Duodenal mucosa (tissue), 2 donors: ENCODE measurements around the gene FANCI.

Experiments
- H3K27ac ChIP-seq: one replicate; pipeline ENCODE4 v1.7.0; 2013; ENCODE audit warnings: low read depth, low read length
- H3K27me3 ChIP-seq, 2 donors: one replicate each; pipeline ENCODE4 v1.7.0; 2013; ENCODE audit warnings: low read length in 2 of 2, control low read depth in 1 of 2; ENCODE audit not compliant: insufficient read depth in 2 of 2, control insufficient read depth in 1 of 2
- H3K36me3 ChIP-seq, 2 donors: one replicate each; pipeline ENCODE4 v1.7.0; 2013; ENCODE audit warnings: low read length in 2 of 2, control low read depth in 1 of 2; ENCODE audit not compliant: insufficient read depth in 2 of 2, control insufficient read depth in 1 of 2
- H3K4me1 ChIP-seq, 2 donors: one replicate each; pipeline ENCODE4 v1.7.0; 2013; ENCODE audit warnings: low read length in 2 of 2, control low read depth in 1 of 2; ENCODE audit not compliant: insufficient read depth in 2 of 2, control insufficient read depth in 1 of 2
- H3K4me3 ChIP-seq, 2 donors: one replicate each; pipeline ENCODE4 v1.7.0; 2013; ENCODE audit warnings: low read length in 2 of 2, low read depth in 1 of 2
- H3K9ac ChIP-seq, 2 donors: one replicate each; pipeline ENCODE4 v1.7.0; 2013; ENCODE audit warnings: low read length in 2 of 2, low read depth in 1 of 2
- H3K9me3 ChIP-seq, 2 donors: one replicate each; pipeline ENCODE4 v1.7.0; 2013; ENCODE audit warnings: low read length in 2 of 2, control low read depth in 1 of 2; ENCODE audit not compliant: control insufficient read depth in 1 of 2

Gene FANCI

DNA sequence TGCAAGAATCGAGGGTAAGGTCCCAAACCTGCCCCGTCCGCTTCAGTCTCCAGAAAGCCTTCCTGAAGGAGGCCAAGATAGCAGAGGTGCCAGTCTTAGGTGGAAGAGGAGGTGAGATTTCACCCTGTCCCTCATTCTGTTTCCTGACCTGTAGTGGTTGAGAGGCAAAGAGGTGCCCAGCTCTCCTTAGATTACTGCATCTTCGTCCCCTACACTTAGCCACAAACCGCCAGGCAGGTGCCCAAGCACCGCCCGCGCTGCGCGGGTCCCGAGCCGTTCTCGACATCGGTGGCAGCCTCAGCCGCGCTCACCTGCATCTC lies 114.6 kb downstream of the FANCI start:
- Histone ChIP-seq H3K27me3 (peaks cover 71 to 73% of the 10 kb centered on the region in 2 donors), H3K9ac (no peak overlapping the region), H3K4me1 (peaks cover 0 to 11% of the 10 kb centered on the region in 2 donors), H3K27ac (no peak overlapping the region), H3K36me3 (no peaks in the 10 kb centered on the region), H3K4me3 (peak overlapping the region in 1 of 2 donors; percentile 66), H3K9me3 (no peaks in the 10 kb centered on the region)

DNA sequence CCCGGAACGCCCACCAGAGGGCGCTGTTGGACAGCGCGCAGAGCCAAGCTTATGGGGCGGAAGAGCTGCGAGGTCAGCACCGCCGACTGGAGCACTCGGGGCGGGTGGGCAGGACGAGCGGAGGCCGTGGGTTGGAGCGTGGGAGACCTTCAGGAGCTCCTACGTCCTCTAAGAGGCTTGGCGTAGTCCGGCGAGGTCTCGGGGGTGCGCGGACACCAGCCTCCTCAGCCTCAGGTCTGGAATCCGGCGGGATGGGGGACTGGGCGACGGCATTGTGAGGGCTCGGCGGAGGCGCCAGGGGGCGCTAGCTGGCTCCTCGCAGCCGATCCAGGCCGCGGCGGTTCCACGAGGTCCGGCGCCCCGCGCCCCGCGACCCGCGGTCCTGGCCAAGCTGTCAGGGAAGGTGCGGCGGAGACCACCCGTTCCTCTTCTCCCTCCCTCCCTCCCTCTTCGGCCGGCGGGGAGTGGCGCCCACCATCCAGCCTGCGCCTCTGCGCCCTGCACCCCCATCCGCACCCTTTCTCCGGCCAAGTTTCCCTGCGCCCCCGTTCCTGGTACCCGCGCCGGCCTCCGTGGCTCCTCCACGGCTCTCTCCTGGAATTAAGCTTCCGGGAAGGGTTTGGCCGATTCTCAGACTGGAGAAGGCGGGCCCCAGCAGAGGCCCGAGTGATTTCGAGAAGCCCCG lies 115.1 kb downstream of the FANCI start:
- H3K4me1 ChIP-seq, result peaks cover 0 to 11% of the 10 kb centered on the region in 2 donors
- peak overlapping the region; percentile 64 to 66 for H3K4me3 ChIP-seq
- H3K9ac ChIP-seq, result no peak overlapping the region
- no peak overlapping the region for H3K27ac ChIP-seq
- no peaks in the 10 kb centered on the region for H3K36me3 ChIP-seq
- H3K27me3 ChIP-seq, result peaks cover 74 to 78% of the 10 kb centered on the region in 2 donors
- no peaks in the 10 kb centered on the region for H3K9me3 ChIP-seq

DNA sequence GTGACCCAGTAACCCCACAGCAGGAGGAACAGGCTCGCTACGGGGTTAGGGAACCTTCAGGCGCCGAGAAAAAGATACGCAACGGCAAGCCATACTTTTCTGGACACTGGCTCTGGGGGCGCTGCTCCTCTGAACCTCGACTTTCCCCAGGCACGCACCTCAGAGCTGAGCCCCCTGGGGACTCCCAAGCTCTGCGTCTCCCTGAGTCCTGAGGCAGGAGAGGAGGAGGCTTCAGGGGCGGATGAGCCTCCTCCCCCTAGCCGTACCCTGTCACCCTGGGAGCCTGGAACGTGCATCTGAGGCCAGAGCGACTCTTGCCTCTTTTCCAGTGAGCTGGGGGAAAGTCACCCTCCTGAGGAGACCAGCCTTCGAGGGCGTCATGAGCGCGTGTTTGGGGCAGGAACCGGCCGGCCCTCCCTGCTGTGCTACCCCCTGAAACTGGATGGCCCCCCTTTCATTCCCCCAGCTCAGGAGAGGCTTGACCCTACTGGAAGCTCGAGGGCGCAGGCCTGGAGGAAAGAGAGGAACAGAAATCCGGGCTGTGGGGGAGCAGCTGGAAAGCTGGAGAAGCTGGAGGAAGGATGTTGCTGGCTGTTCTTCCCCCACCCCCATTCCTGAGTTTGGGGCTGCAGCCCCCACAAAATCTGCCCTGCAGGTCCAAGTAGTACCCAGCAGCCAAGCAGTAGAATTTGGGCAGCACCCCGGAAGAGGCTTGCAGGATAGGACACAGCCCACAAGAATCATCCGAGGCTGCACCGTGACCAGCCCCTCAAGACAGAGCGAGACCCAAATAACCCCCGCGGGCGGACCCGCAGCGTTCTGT lies 115.9 kb downstream of the FANCI start:
- no peak overlapping the region for H3K9ac ChIP-seq
- no peak overlapping the region for H3K4me3 ChIP-seq
- H3K27me3 ChIP-seq, result peaks cover 80 to 85% of the 10 kb centered on the region in 2 donors
- peaks cover 0 to 11% of the 10 kb centered on the region in 2 donors for H3K4me1 ChIP-seq
- no peak overlapping the region for H3K27ac ChIP-seq
- no peaks in the 10 kb centered on the region for H3K9me3 ChIP-seq
- H3K36me3 ChIP-seq, result no peaks in the 10 kb centered on the region

DNA sequence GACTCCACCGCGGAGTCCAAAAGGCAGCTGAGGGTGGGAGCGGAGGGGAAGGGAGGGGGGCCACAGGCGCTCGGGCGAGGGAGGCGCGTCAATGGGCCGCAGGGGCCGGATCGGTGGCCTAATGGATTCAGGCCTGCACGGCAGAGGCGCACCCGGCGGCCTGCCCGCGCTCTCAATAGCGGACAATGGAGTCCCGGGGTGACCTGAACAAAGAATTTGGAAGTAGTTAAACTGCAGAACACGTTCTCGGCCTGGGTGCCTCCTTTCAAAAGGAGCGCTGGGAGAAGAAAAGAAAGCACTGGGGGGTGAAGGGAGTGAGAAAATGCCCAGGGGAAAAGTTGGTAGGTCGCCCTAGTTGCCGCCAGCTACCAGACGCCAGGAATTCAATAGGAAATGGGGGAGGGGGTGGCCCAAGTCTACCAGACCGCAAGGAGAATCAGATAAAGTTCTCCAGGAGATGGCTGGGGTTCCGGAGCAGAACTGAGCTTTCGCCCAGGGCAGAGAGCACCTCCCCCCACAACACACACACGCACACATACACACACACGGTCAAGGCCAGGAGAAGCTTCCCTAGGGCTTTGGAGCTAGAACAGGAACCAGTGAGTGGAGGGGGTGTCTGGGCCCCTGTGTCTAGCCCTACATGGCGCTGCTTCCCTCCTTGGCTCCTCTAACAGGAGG lies 116.7 kb downstream of the FANCI start:
- Histone ChIP-seq H3K27me3 (peaks cover 86 to 88% of the 10 kb centered on the region in 2 donors), H3K4me1 (peaks cover 0 to 11% of the 10 kb centered on the region in 2 donors), H3K27ac (no peak overlapping the region), H3K9me3 (no peaks in the 10 kb centered on the region), H3K9ac (no peak overlapping the region), H3K36me3 (no peaks in the 10 kb centered on the region), H3K4me3 (no peak overlapping the region)

DNA sequence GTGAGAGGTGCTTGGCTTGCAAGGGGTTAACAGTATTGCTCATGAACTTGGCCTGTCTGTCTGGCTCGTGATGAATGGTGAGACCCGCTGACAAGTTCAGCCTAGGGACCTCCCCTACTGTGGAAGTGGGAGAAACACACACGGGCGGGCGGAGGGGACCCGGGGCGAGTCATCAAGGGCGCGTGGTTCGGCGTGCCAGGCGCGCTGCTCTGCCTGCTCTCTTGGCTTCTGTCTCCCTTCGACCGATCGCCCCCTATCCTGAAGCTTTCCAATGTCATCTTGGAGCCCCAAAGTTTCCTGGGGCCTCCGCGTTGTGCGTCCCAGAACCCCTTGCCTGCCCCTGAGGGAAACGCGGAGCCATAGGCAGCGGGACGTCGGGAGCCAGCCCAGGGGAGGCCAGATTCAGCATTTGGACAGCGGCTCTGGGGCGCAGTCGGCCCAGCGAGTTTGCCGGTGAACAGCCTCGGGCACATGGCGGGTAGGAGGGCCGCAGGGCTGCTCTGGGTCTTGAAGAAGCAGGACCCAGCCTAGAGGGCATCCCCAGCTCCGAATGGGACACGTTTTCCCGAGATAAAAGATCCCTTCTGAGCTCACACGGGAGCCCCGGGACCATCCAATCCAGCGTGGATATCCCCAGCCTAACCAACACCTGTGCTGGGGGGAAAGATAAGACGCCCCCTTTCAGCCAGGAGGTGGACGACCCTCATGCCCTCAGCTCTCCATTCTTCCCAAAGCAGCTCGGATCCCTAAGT lies 117.8 kb downstream of the FANCI start:
- Histone ChIP-seq H3K27ac (no peak overlapping the region), H3K27me3 (peaks cover 88 to 93% of the 10 kb centered on the region in 2 donors), H3K9me3 (no peaks in the 10 kb centered on the region), H3K36me3 (no peaks in the 10 kb centered on the region), H3K4me3 (no peak overlapping the region), H3K4me1 (peaks cover 0 to 11% of the 10 kb centered on the region in 2 donors), H3K9ac (no peak overlapping the region)

DNA sequence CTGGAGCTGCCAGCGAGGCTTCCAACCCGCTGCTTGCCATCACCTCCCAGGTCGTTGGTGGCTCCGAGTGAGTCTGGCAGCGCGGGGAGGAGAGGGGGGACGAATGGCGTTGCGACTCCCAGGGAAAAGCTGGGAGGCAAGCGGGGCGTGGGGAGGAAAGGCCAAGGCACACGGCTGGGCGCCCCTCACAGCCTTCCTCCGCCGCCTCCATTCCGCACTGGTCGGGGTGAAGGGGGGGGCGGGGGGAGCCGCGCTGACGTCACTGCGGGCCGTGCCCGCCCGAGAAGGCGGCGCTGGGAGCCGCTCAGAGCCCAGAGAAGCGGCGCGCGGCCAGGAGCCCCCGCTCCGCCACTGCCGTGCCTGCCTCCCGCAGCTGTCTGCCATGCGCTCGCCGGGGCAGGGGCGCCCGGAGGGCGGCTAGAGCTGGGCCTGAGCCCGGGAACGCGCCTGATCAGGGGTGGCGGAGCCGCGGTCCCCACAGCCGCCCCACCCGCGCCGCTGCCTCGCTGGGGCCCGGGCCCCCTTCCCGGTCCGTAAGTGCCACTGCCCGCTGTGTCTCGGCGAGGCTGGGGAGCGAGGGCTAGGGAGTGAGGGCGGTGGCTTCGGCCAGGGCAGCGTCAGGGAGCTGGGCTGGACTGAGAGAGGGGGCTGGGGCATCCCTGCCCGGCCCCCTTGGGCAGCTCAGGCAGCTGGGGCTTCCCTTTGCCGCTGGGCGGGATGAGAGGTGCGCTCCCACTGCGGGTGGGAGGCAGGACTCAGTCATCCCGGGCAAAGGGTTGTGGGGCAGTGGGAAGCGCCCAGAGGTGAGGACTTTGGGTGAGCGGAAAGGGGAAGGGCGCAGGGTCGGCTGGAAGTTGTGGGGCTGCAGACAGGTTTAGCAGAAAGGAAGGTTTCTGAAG lies 118.7 kb downstream of the FANCI start:
- H3K4me3 ChIP-seq, result no peak overlapping the region
- H3K4me1 ChIP-seq, result peaks cover 4 to 11% of the 10 kb centered on the region in 2 donors
- no peaks in the 10 kb centered on the region for H3K36me3 ChIP-seq
- no peaks in the 10 kb centered on the region for H3K9me3 ChIP-seq
- no peak overlapping the region for H3K9ac ChIP-seq
- H3K27me3 ChIP-seq, result peaks cover 91 to 93% of the 10 kb centered on the region in 2 donors
- no peak overlapping the region for H3K27ac ChIP-seq

DNA sequence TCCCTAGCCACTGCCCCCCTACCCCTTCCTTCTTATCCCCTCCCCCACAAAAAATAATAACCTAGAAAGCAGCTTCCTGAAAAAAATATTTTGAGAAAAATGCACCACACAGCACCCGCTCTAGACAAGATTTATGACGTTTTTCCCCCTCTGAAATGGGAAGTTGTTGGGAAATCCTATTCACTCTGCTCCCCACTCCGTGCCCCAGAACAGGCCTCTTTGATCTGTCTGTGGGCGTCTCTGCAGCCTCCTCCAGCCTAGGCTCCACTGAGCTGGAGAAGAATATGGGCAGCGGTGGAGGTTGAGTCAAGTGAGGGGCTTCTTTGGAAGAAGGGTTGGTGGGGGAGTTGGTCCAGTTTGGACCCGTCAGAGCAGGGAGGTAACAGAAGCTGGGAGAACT lies 119.4 kb downstream of the FANCI start:
- no peak overlapping the region for H3K9ac ChIP-seq
- H3K9me3 ChIP-seq, result no peaks in the 10 kb centered on the region
- H3K27me3 ChIP-seq, result peaks cover 92% of the 10 kb centered on the region in 2 donors
- peaks cover 6 to 11% of the 10 kb centered on the region in 2 donors for H3K4me1 ChIP-seq
- no peak overlapping the region for H3K27ac ChIP-seq
- no peak overlapping the region for H3K4me3 ChIP-seq
- no peaks in the 10 kb centered on the region for H3K36me3 ChIP-seq

DNA sequence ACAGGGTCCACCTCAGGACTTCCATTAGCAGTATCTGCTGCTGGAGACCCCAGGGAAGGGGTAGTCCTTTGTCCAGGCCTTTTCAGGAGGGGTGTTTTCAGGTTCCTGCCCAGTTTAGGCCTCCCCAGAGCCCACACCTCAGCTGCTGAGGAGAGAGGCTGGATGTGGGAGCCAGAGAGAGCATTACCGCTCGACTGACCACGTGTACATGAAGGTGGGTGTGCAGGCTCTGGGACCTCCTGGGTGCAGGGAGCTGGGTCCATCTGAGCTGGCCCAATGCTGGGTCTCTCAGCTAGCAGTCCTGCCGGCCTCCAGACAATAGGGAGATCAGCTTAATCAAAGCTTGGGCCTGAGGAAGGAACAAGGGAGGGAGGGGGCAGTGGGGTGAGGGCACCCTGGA lies 120.0 kb downstream of the FANCI start:
- Histone ChIP-seq H3K4me3 (no peak overlapping the region), H3K4me1 (peaks cover 6% of the 10 kb centered on the region in 2 donors), H3K27ac (no peak overlapping the region)

DNA sequence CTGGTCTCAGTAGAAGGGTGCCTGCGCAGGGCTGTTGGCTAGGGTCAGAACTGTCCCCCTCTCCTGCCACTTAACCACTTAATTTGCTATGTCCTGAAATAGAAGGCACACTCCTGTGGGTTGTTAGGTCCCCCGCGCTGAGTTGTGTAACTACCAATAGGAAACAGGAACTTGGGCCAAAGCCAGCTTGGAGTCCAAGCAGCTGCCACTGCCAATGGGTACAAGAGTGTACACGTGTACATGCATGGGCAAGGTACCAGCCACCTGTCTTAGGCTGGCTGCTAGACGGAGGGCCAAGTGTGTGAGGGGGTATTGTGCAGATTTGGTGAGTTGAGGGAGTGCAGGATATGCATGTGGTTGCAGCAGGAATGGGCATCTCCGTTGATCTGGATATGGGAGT lies 120.6 kb downstream of the FANCI start:
- no peak overlapping the region for H3K27ac ChIP-seq
- no peaks in the 10 kb centered on the region for H3K36me3 ChIP-seq
- H3K9ac ChIP-seq, result no peak overlapping the region
- peaks cover 93 to 95% of the 10 kb centered on the region in 2 donors for H3K27me3 ChIP-seq
- H3K4me3 ChIP-seq, result no peak overlapping the region
- H3K9me3 ChIP-seq, result no peaks in the 10 kb centered on the region
- peaks cover under 1 to 6% of the 10 kb centered on the region in 2 donors for H3K4me1 ChIP-seq

More for the DNA sequence above, 120.0 kb downstream of the FANCI start:
- Histone ChIP-seq H3K27me3 (peaks cover 91 to 95% of the 10 kb centered on the region in 2 donors), H3K36me3 (no peaks in the 10 kb centered on the region), H3K9me3 (no peaks in the 10 kb centered on the region), H3K9ac (no peak overlapping the region)
